D721Med (cell line): ENCODE data around the gene KLHL17.
A peak's percentile ranks its signal among the peaks of the same experiment; 100 is the strongest.
"Not testable (repeated sequence)": the region's sequence is repeated elsewhere in the genome, so short reads cannot be mapped to it uniquely, and the experiment has no call there.

Experiments used
- DNase-seq: peaks from one replicate; pipeline ENCODE4 v3.0.0; 2011; ENCODE audit warnings: low spot score; ENCODE audit not compliant: insufficient read length
- FAIRE-seq: peaks from 2 replicates; lab custom pipeline; 2011; peaks lifted over from hg19 to GRCh38; lab: Jason Lieb, UNC
- TF ChIP-seq, protein P1 (sequence below): IDR thresholded peaks from 2 replicates; pipeline ENCODE4 v1.5.1; 2012; ENCODE audit warnings: mild to moderate bottlenecking, control low read depth; ENCODE audit not compliant: insufficient read depth; ENCODE audit errors: missing control alignments

Gene KLHL17

DNA sequence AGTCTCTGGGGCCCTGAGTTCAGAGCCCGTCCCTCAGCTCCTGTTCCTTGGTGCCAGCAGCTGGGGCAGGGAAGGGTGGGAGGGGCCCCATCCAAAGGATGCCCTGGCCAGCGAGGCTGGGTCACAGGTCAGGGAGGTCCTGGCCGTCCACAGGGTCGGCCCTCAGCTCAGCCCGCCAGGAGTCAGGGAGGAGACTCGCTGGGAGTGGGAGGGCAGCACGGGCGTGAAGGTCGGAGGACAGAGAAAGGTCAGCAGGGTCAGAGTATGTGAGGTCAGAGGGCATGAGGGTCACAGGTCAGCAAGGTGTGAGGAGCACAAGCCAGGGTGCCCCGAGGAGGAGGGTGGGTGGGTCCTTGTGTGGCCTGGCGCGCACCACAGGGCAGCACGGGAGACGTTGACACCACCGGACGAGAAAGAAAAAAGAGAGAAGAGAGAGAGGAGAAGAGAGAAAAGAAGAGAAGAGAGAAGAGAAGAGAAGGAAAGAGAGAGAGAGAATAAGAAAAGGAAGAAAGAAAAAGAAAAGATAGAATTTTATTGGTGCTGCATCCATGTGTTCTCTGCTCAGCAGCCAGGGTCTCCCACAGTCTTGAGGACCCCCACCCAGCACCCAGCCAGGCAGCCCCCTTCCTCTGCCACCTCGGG, 14.4 kb downstream of the KLHL17 start:
- TF ChIP-seq, protein P1, sequence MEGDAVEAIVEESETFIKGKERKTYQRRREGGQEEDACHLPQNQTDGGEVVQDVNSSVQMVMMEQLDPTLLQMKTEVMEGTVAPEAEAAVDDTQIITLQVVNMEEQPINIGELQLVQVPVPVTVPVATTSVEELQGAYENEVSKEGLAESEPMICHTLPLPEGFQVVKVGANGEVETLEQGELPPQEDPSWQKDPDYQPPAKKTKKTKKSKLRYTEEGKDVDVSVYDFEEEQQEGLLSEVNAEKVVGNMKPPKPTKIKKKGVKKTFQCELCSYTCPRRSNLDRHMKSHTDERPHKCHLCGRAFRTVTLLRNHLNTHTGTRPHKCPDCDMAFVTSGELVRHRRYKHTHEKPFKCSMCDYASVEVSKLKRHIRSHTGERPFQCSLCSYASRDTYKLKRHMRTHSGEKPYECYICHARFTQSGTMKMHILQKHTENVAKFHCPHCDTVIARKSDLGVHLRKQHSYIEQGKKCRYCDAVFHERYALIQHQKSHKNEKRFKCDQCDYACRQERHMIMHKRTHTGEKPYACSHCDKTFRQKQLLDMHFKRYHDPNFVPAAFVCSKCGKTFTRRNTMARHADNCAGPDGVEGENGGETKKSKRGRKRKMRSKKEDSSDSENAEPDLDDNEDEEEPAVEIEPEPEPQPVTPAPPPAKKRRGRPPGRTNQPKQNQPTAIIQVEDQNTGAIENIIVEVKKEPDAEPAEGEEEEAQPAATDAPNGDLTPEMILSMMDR = no peak
- FAIRE-seq (no peak), DNase-seq (no peak)

DNA sequence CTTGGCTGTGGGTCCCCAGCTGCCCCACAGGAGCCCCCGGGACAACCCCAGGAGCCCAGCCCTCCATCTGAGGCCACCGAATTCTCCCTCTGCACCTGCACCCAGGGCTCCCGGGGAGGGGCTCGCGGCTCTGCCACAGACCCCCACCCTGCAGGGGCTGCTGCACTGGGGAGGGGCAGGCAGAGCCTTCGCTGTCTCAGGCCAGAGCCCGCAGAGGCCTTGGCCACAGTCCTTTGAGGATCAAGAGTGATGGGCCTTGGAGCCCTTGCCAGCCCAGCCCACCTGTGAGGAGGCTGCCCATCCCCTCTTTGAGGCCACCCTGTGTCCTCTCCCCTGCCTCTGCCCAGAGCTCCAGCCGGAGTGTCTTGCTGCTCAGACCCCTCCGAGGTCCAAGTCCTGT, 15.0 kb downstream of the KLHL17 start:
- FAIRE-seq = no peak
- DNase-seq = no peak
- TF ChIP-seq, protein P1 = no peak

DNA sequence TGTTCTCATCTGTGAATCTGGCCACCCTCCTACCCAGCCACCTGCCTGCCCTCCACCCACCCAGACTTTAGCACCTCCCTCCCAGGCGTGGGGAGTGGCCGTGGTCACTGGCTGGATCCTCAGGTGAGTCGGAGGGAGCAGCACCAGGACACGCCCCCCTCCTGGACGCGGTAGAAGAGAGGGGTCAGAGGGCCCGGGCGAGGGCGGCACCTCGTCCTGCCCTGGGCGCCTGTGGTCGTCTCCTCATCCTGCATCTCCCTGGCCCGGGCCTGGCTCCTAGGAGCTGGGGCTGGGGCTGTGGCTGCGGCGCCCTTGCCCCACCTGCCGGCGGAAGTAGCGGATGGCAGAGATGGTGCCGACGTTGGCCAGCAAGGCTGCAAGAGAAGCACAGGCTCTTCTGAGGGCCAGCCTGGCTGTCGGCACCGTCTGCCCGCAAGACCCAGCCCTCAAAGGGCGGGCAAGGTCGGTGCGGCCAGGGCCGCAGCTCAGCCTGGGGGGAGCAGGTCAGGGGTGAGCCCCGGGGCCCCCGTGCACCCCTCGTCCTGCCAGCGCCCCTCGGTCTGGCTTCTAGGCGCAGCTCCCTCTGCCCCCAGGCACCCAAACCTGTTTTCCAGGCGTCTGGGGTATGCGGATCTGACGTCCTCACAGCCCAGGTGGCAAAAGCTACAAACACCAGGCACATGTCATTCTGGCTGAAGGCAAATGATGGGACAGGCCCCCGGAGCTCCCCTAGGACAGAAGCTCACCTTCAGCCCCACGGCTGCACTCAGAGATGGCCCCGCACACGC, 15.7 kb downstream of the KLHL17 start:
- TF ChIP-seq, protein P1 = peak; percentile 39
- DNase-seq (peak; percentile 75), FAIRE-seq (no peak)

GRCh38 chr1:976791-977190, 16.4 kb downstream of the KLHL17 start:
- not testable (repeated sequence) for FAIRE-seq, DNase-seq

- TF ChIP-seq, protein P1 = no peak
- DNase-seq (no peak), FAIRE-seq (no peak)
These were observed 17.9 kb downstream of the KLHL17 start for GRCh38 chr1:978069-978834.

GRCh38 chr1:978835-979743, 18.7 kb downstream of the KLHL17 start:
- TF ChIP-seq, protein P1 = no peak
- FAIRE-seq (no peak), DNase-seq (no peak)

- DNase-seq (no peak), FAIRE-seq (no peak)
- TF ChIP-seq, protein P1 = no peak
These were observed 19.3 kb downstream of the KLHL17 start for GRCh38 chr1:979744-980072.
